Epidermal melanocyte (primary cell): Measurements from ENCODE around the gene FAAP20.

Experiments
- DNase-seq: peaks from one replicate; pipeline ENCODE4 v3.0.0; 2011; ENCODE audit warnings: low spot score; ENCODE audit not compliant: insufficient read length

Gene FAAP20

GRCh38 chr1:2180297-2181245 is 14.0 kb downstream of the FAAP20 start:
- DNase-seq, result no peak

DNA sequence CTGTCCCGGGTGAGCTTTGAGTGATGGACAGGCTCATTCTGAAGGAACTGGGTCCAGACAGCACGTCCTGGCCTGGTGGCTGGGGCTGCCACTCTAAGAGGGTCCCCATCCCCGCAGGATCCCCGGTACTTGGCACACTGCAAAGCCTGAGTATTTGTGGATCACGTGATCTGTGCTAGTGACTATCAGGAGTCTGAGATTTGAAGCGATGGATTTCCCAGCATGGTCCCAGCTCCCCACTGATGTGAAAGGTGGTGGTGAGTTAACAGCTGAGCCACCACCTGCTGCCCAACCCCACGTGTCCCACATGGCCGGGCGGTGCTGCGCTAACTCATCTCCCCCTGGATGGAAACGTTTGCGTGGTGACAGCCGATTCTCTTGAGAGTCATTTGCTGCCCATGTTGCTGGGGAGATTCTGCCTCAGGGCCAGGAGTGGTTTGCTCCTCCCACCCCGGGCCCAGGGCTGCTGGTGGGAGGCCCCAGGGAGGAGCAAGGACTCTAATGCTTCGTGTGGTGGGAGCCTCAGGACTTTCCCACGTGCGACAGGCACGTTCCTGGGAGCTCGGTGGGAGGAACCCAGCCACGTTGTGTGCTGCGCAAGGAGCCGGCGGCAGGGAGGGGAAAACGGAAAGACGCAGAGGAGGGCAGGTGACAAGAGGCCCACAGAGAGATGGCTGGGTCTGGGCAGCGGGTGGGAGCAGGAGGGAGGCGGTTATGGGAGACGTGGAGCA is 15.1 kb downstream of the FAAP20 start:
- DNase-seq, result no peak

DNA sequence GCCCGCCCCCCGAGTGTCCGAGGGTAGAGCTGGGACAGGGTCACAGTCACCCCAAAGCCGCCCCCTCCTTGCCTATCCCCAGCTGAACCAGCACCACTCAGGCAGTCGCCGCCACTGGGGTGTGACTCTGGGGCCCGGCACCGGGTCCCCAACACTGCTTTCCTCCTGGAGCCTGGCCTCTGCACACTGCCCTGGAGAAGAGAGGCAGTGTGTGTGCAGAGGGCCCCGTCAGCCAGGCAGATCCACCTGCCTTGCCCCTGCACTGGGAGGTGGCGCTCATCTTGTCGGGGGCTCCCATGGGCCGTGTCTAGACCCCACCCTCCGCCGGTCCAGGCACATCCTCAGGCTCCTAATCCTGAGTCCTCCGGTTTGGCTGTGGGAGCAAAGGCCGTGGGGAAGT is 15.7 kb downstream of the FAAP20 start:
- DNase-seq, result no peak

DNA sequence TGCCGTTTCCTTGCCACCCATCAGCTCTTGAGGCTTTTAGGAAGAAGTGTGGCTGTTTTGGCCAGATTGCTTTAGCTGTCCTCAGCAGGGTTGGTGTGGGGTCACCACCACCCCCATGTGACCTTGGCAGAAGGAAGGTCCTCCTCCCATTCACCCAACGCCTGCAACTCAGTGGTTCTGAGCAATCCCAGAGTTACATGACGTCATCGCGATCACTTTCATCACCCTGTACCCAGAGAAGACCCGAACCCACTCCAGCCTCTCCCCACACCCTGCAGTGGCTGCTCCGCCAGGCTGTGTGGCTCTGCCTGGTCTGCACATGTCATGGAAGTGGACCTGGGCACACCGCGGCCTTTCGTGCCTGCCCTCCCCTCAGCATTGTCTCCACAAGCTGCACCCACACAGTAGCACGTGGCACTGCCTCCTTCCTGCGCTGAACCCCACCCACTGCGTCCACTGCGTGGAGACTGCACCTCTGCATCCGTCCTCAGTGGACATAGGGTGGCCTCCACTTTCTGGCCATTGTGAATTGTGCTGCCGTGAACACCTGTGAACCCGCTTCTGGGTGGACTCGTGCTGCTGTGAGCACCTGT is 16.5 kb downstream of the FAAP20 start:
- no peak for DNase-seq

GRCh38 chr1:2177541-2177940 is 17.0 kb downstream of the FAAP20 start:
- DNase-seq, result no peak

DNA sequence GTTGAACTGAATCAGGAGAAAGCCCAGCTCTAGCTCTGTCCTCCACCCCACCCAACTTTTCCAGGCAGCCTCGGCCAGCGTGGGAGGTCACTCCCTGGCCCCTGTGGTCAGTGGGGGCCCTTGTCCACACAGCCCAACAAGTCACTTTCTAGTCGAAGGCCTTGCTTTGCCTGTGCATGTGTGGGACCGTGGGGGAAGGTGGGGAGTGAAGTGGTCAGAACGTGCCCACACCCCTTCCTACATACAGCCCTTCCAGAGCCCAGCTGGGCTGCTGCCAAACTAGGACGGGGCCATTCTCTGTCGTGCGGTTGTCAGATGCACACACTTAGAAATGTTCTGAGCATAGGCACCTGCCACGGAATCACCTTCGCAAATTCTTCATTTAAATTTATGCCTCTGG is 18.0 kb downstream of the FAAP20 start:
- DNase-seq, result no peak

DNA sequence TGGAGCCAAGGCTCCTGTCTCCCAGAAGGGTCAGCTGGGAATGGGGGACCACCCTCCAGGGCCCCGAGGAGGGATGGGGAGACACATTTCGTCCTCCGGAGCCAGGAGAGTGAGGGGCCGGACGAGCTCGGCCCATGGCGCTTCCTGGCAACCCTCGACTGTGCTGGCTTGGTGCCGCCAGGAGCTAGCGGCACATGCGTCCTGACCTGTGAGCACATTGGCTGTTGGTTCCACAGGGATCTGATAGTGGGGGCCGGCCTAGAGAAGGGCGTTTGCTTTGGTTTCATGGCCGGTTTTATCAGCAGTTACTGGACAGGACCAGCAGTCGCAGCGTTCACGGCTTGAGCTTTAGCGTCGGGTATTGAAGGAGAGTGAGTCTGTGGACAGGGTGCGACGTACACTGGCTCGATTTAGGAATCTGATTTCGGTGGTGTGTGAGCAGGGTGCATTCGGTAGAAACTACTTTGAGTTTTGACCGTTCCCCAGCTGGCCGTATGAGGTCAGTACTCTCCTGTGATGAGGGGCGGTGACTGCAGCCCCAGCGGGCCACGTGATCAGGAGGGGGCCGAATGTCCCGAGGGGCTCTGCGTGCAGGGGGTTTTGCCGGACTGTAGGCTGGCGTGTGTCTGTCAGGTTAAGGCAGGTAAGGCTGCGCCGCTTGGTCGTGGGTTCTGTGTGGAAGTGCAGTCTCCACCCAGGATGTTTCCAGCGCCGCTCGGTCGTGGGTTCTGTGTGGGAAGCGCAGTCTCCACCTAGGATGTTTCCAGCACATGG is 18.7 kb downstream of the FAAP20 start:
- no peak for DNase-seq

DNA sequence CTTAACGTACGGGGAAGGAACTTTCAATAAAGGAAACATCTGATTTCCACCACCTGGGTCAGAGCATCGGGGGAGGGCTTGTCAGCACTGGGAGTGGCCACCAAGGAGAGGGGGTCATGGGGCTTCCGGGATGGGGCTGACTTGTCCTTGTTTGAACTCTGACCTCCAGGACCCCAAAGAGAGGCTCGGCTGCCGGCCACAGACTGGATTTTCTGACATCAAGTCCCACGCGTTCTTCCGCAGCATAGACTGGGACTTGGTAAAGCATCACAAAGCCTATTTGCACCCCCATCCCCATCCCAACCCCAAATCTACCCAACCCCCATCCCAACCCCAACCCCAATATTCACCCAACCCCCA is 19.5 kb downstream of the FAAP20 start:
- no peak for DNase-seq

- peak; percentile 97 for DNase-seq
Measured at GRCh38 chr1:2174348-2175054, 20.1 kb downstream of the FAAP20 start.

DNA sequence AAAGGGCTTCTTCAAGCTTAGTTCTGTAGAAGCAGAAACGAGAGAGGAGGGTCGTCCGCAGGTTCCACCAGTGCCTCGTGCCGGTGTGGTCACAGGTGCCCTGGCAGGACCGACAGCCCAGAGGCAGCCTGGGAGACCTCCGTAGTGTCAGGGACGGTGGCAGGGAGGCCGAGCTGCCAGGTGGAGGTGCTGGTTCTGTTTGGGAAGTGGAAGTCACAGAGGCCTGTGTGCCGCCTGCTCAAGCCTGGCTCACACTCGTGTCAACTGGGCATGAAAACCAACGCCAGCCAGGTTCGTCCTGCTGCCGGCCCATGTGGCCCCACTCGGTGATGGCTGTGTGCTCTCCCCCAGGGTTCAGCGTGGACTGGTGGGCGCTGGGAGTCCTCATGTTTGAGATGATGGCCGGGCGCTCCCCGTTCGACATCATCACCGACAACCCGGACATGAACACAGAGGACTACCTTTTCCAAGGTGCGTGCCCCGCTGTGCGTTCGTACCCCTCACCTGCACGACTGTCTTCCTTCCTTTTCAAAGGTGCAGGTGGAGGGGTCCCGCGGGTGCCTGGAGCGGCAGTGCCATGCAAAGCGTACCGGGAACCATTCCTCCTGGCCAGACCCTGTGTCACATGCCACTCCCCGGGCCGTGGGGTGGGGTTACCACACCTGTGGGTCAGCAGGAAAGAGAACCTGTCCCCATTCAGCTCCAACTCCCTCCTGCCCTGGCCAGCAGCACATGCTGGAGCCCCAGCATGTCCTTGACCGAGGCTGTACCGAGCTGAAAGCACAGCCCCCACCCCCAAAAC is 20.8 kb downstream of the FAAP20 start:
- no peak for DNase-seq

DNA sequence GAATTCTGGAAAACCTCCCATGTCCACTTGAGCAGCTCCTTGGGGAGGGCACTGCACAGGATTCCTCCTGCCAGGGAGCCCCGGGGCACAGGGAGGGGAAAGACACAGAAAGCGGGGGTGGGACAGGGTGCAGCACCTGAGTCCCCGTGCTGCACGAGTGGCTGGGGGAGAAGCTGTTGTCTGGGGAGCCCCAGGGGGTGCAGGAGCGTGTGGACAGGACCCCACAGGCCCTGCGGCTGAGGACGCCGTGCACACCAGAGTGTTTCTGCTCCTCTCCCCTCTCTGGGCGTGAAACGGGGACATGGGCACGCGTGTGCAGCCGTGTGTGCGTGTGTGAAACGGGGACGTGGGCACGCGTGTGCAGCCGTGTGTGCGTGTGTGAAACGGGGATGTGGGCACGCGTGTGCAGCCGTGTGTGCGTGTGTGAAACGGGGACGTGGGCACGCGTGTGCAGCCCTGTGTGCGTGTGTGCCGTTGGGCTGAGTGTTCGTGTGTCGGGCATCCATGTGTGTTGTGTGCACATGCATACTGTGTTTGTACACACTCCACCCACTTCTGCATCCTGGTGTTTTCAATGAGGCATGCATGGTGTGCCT is 21.9 kb downstream of the FAAP20 start:
- no peak for DNase-seq

DNA sequence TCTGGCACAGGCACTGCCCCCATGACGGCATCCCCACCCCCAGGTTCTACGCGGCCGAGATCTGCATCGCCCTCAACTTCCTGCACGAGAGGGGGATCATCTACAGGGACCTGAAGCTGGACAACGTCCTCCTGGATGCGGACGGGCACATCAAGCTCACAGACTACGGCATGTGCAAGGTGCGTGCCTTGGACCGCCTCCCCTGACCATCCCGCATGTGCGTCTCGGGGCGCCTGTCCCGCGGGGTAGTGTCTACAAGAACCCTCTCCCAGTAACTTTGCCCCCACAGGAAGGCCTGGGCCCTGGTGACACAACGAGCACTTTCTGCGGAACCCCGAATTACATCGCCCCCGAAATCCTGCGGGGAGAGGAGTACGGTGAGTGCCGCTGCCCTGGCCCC is 22.6 kb downstream of the FAAP20 start:
- DNase-seq, result no peak

DNA sequence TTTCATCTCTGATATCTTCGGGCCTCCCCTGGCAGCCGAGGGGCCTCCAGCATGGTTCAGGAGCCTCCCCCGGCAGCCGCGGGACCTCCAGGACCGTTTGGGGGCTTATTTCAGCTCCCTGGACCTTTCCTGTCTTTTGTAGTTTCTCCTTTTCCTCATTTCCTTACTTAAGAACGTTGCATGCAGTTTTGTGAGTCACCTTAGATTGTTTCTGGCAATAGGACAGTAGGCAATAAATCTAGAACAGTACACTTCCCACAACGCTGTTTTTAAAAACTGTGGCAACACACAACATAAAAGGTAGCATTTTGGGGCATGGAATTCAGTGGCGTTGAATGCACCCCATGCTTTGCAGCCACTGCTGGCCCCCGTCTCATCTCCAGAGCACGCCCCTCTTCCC is 24.4 kb downstream of the FAAP20 start:
- DNase-seq, result no peak

DNA sequence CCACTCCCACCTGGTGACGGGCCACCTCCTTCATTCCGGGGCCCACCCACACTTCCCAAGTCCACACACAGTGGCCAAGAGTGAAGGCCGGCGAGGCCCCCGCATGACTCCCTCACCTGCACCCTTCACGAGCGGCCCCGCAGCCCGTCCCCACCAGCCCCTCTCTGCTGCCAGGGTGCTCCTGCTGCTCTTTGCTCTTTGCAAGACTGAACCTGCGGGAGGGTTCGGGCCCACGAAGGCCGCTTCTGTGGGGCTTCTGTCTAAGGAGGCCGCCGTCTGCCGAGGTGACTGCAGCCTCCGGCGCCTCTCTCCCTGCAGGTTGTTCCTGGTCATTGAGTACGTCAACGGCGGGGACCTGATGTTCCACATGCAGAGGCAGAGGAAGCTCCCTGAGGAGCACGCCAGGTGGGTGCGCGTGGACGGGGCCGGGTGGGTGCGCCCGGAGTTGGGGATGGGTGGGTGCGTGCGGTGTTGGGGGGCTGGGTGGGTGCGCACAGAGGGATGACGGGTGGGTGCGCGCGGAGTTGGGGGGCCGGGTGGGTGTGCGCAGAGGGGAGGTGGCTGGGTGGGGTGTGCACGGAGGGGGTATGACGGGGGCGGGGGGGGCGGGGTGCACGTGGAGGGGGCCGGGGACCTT is 25.3 kb downstream of the FAAP20 start:
- no peak for DNase-seq

DNA sequence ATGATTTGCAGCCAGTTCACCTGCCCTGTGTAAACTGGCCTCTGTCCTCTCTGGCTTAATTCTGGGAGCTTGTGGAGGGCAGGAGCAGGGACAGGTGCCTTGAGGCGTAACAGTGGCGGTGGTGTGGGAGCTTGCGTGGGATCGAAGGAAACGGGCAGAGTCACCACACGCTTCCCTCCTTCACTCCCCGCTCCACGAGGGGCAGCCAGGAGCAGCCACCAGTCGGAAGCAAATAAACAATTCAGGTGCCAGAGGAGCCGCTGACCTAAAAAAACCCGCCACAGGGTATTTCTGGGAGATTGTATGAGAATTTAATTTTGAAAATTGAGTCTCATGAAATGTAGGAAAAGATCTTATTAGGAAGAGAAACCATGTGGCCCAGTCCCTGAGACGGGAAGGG is 26.0 kb downstream of the FAAP20 start:
- DNase-seq, result no peak

DNA sequence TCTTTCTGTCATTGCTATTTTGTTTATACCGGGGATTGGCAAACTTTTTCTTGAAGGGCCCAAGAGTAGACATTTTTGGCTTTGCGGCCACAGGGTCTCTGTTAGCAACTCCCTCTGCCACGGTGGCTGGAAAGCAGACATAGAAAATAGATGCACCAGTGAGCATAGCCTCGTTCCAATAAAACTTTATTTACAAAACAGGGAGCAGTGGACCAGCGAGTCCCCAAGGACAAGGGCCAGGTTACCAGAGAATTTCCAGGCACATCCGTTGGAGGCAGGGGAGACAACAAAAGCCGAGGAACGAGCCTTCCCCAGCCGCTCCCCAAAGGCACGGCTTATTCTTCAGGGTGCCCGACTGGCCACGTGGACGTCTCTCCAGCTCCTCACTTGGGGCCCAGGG is 26.5 kb downstream of the FAAP20 start:
- DNase-seq, result no peak

DNA sequence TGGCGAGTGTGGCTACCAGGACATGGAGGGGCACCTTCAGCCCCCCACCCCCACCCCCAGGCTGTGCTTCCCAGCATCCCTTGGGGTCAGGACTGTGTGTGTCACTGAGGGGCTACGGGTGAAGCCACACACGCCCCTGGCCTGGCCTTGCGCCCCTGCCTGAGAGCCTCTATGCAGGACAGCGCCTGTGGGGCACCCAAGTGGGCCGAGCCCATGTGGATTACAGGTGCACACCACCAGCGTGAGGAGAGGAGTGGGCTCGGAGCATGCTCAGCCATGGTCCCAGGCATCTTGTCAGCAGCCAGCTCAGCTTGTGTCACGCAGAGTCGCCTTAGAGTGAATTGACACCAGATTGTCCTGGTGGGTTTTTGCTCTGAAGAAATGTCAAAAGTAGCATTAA is 27.9 kb downstream of the FAAP20 start:
- DNase-seq, result no peak

DNA sequence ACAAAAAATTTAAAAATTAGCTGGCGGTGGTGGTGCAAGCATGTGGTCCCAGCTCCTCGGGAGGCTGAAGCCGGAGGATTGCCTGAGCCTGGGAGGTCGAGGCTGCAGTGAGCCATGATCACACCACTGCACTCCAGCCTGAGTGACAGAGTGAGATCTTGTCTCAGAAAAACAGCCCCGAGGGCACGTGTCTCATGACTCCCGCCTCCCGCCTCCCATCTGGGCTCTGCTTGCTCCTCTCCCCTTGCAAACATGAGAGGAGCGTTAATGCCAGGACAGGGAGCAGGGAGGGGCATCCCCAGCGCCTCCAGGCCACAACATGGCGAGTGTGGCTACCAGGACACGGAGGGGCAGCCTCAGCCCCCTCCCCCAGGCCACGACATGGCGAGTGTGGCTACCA is 28.3 kb downstream of the FAAP20 start:
- DNase-seq, result no peak

- no peak for DNase-seq
Measured at GRCh38 chr1:2165646-2166045, 28.9 kb downstream of the FAAP20 start.
